H1 (cell line): ENCODE measurements around the gene DET1. TPM values are rescaled to one million over a fixed set of nuclear protein-coding genes. Genes with fewer than 3 reads are reported as not detected.

Source experiments
- RXRA ChIP-seq: IDR thresholded peaks from 2 replicates; pipeline ENCODE4 v1.6.1; 2011; ENCODE audit warnings: low read depth, mild to moderate bottlenecking, low read length, moderate library complexity; ENCODE audit not compliant: insufficient read depth
- polyA plus RNA-seq, 7 experiments: library from polyadenylated mRNA; depleted of rRNA in 3 of 7; stranded (reverse) in 5 of 7; unstranded in 2 of 7; fragments of >200 nt in 5 of 7; fragments of 200-250 nt in 2 of 7; gene quantifications; 1 replicate in 5 of 7; 2 replicates in 1 of 7; 4 replicates in 1 of 7; pipeline versions ENCODE4 v1.2.1 to v1.2.3, GENCODE V29; 2011 to 2013; ENCODE audit warnings: missing spikeins in 2 of 7, mixed read lengths in 2 of 7
- total RNA-seq: library from RNA; stranded (reverse); fragmentation: NEBNext Ultra II Directional; extraction: Animal tissue kit (Norgen Biotek cat#: 25700); gene quantifications from 2 replicates; pipeline ENCODE4 v1.2.1, GENCODE V29; 2021

Gene DET1
- total and polyA plus RNA-seq, 2 of the 8 experiments (the other 6 are each of a cell fraction or from before 2014, with no cell fraction given) = 5.4 to 8.5 TPM

GRCh38 chr15:88467073-88467934 is 79.2 kb downstream of the DET1 start, which contains the start of the genes MRPL46 and MRPS11 (continued):
- TF ChIP-seq RXRA = no peak
- TF ChIP-seq, all 59 proteins: peak for 26
